K562 (cell line): ENCODE measurements around the gene SLPI. TPM values are rescaled to one million over a fixed set of nuclear protein-coding genes. Genes with fewer than 3 reads are reported as not detected.

Experiments
- BRF2 ChIP-seq: IDR thresholded peaks from 3 replicates; pipeline ENCODE4 v1.6.1; 2011; ENCODE audit warnings: borderline replicate concordance, mild to moderate bottlenecking; ENCODE audit not compliant: insufficient read length, insufficient read depth
- CTCF ChIP-seq, 3 experiments: IDR thresholded peaks in 2 of 3; conservative IDR thresholded peaks in 1 of 3; 2 replicates each; pipeline ENCODE4 v1.5.1; 2011 to 2012; ENCODE audit warnings: low read length in 3 of 3, mild to moderate bottlenecking in 3 of 3, control low read depth in 2 of 3, improper control_type of control experiment in 1 of 3, inconsistent platforms in 1 of 3, low read depth in 1 of 3, mixed read lengths in 1 of 3, moderate library complexity in 1 of 3; ENCODE audit not compliant: insufficient read depth in 2 of 3
- DIDO1 ChIP-seq: fragments of 450-650 bp; IDR thresholded peaks from 2 replicates; pipeline ENCODE4 v1.6.1; 2016; ENCODE audit warnings: low read depth, missing biosample characterization, missing genetic modification characterization
- EGR1 ChIP-seq: fragments of 450-650 bp; conservative IDR thresholded peaks from 2 replicates; pipeline ENCODE4 v1.6.1; 2017; ENCODE audit warnings: mild to moderate bottlenecking
- ETS2 ChIP-seq: IDR thresholded peaks from 2 replicates; pipeline ENCODE4 v1.6.1; 2016; ENCODE audit warnings: borderline replicate concordance, missing genetic modification characterization, mild to moderate bottlenecking, moderate library complexity, missing compliant biosample characterization; ENCODE audit not compliant: poor library complexity, severe bottlenecking
- EZH2 ChIP-seq: IDR thresholded peaks from 2 replicates; pipeline ENCODE4 v1.6.1; 2012; ENCODE audit warnings: low read depth, mild to moderate bottlenecking, inconsistent platforms, low read length, borderline replicate concordance
- HBP1 ChIP-seq: fragments of 450-650 bp; formaldehyde crosslinking; IDR thresholded peaks from 2 replicates; pipeline ENCODE4 v1.4.0; 2022; ENCODE audit warnings: missing genetic modification characterization
- HNRNPLL ChIP-seq: fragments of 200-400 bp; formaldehyde crosslinking; IDR thresholded peaks from 2 replicates; pipeline ENCODE4 v1.6.1; 2017; ENCODE audit warnings: low read length, low read depth, mild to moderate bottlenecking; ENCODE audit not compliant: poor library complexity, severe bottlenecking
- JUND ChIP-seq, 2 experiments: IDR thresholded peaks; 2 replicates in 1 of 2; 3 replicates in 1 of 2; pipeline ENCODE4 v1.6.1; 2011; ENCODE audit warnings: borderline replicate concordance in 2 of 2, low read depth in 2 of 2, low read length in 2 of 2, improper control_type of control experiment in 1 of 2, missing biosample characterization in 1 of 2, missing genetic modification characterization in 1 of 2, missing genetic modification reagents in 1 of 2
- KDM2B ChIP-seq: fragments of 250-450 bp; sonication (Bioruptor Pico); IDR thresholded peaks from 2 replicates; pipeline ENCODE4 v1.8.0; 2021; ENCODE audit warnings: mild to moderate bottlenecking, moderate library complexity
- MAFF ChIP-seq: IDR thresholded peaks from 2 replicates; pipeline ENCODE4 v1.6.1; 2012; ENCODE audit warnings: low read length, improper control_type of control experiment
- MXD1 ChIP-seq: fragments of 250-450 bp; sonication (Bioruptor Pico); IDR thresholded peaks from 2 replicates; pipeline ENCODE4 v1.8.0; 2021; ENCODE audit warnings: borderline replicate concordance, mild to moderate bottlenecking, moderate library complexity; ENCODE audit not compliant: poor library complexity, severe bottlenecking
- NFATC3 ChIP-seq: fragments of 450-650 bp; IDR thresholded peaks from 2 replicates; pipeline ENCODE4 v1.6.1; 2017; ENCODE audit warnings: mild to moderate bottlenecking
- NR2C2 ChIP-seq, 2 experiments: fragments of 200-800 bp in 1 of 2; sonication (Bioruptor generic) in 1 of 2; sonication (generic) in 1 of 2; formaldehyde crosslinking in 1 of 2; IDR thresholded peaks; 2 replicates each; pipeline versions ENCODE4 v1.6.1 to v1.8.0; 2016 to 2022; ENCODE audit warnings: mild to moderate bottlenecking in 1 of 2, missing compliant biosample characterization in 1 of 2, missing genetic modification characterization in 1 of 2, missing genetic modification reagents in 1 of 2
- PHF20 ChIP-seq: fragments of 450-650 bp; IDR thresholded peaks from 2 replicates; pipeline ENCODE4 v1.6.1; 2018; ENCODE audit not compliant: partially characterized antibody
- ZBTB1 ChIP-seq: sonication (generic); formaldehyde crosslinking; IDR thresholded peaks from 2 replicates; pipeline ENCODE4 v1.8.1; 2023; ENCODE audit warnings: missing genetic modification reagents, low read depth, mild to moderate bottlenecking, borderline replicate concordance
- ZNF217 ChIP-seq: sonication (generic); formaldehyde crosslinking; IDR thresholded peaks from 2 replicates; pipeline ENCODE4 v1.8.0; 2022; ENCODE audit warnings: mild to moderate bottlenecking, missing genetic modification reagents
- ZNF586 ChIP-seq: fragments of 450-650 bp; formaldehyde crosslinking; conservative IDR thresholded peaks from 2 replicates; pipeline ENCODE4 v1.4.0; 2020; ENCODE audit warnings: mild to moderate bottlenecking, moderate library complexity
- polyA plus RNA-seq, 8 experiments: library from polyadenylated mRNA; depleted of rRNA in 4 of 8; stranded (reverse) in 5 of 8; unstranded in 3 of 8; fragments of >200 nt; fragmentation: Nextera tagmentation in 2 of 8; fragmentation: Illumina TruSeq in 1 of 8; extraction: Ambion mirVana in 2 of 8; extraction: Trizol in 1 of 8; gene quantifications; 2 replicates each; pipeline versions ENCODE4 v1.2.1 to v1.2.3, GENCODE V29; 2011 to 2014; ENCODE audit warnings: inconsistent platforms in 1 of 8, missing spikeins in 1 of 8
- total RNA-seq, 7 experiments: library from RNA; depleted of rRNA in 6 of 7; stranded (reverse); fragments of >200 nt in 6 of 7; fragmentation: Illumina TruSeq in 2 of 7; extraction: Trizol in 2 of 7; gene quantifications; 2 replicates each; pipeline versions ENCODE4 v1.2.1 to v1.2.3, GENCODE V29; 2011 to 2021; ENCODE audit warnings: low replicate concordance in 1 of 7
- TF ChIP-seq, protein P1 (sequence below): fragments of 250-450 bp; sonication (Bioruptor Pico); IDR thresholded peaks from 2 replicates; pipeline ENCODE4 v1.8.0; 2022; ENCODE audit warnings: inconsistent platforms, mild to moderate bottlenecking, moderate library complexity, borderline replicate concordance

SLPI gene
- total and polyA plus RNA-seq, 9 of the 15 experiments (the other 6 are each of a cell fraction or from before 2014, with no cell fraction given), result 0.78 TPM; not detected in 8

DNA sequence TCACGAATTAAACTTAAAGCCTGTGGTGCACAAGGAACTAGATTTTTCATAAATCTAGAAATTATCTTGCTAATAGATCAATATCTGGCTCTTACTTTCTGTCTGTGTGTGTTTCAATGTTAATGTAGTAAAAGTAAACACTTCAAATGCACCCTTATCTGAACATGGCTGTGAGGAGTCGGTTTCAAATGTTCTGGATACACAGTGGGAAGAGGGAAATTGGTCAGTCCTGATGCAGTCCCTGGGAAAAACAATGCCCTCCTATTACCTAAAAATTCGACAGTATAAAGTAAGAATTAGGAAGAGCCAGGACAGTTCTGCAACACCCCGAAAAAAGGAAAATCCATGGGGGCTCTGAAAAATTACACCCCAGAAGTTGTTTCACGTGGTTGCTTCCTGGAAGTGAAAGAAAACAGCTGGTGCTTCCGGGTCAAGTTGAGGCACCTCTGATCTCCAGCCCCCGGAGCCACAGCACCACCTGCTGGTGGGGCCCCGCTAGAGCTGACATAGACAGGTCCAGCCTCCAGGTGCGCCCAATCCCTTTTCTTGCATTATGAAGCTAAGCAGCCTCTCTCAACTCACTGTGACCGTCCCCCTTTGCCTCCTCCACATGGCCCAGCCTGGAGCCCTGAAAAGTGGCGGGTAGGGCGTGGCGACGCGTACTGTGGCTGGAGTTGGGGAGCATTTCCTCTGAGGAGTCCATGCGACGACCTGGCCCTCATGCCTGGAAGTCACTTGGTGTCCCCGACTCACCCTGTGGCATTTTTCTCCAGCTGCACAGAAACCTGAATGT, 24.9 kb downstream of the SLPI start (continued):
- no peak for TF ChIP-seq ZBTB1 (CRISPR knock-in tag)
- TF ChIP-seq ZNF586 (CRISPR knock-in tag), result no peak
- no peak for TF ChIP-seq ZNF217
- TF ChIP-seq NFATC3, result no peak
- no peak for TF ChIP-seq KDM2B (CRISPR knock-in tag)
- no peak for TF ChIP-seq DIDO1 (tag)
- TF ChIP-seq CTCF (IDR thresholded peaks at IDR 0.05 in 2 of 3, conservative IDR thresholded peaks at IDR 0.05 in 1 of 3; ENCODE audit: insufficient read depth in 2 of 3, low read depth in 1 of 3, low read length in 3 of 3), result peak; percentile 73 to 92 (median 81)
- peak; percentile 82; the same call in 1 of the 2 replicates for TF ChIP-seq NR2C2 (CRISPR knock-in tag; IDR thresholded peaks at IDR 0.05)
- TF ChIP-seq NR2C2 (tag; IDR thresholded peaks at IDR 0.05), result peak; percentile 95
- TF ChIP-seq BRF2, result no peak
- TF ChIP-seq MAFF, result no peak
- TF ChIP-seq PHF20, result peak; percentile 56
- peak; percentile 18; the same call in 1 of the 2 replicates for TF ChIP-seq JUND (IDR thresholded peaks at IDR 0.05; ENCODE audit: borderline replicate concordance, low read depth, low read length)
- TF ChIP-seq JUND (tag; IDR thresholded peaks at IDR 0.05; ENCODE audit: borderline replicate concordance, low read depth, low read length), result no peak
- no peak for TF ChIP-seq MXD1 (CRISPR knock-in tag)
- TF ChIP-seq HNRNPLL, result no peak
- TF ChIP-seq EZH2, result no peak
- no peak for TF ChIP-seq HBP1 (CRISPR knock-in tag)
- TF ChIP-seq, protein P1, sequence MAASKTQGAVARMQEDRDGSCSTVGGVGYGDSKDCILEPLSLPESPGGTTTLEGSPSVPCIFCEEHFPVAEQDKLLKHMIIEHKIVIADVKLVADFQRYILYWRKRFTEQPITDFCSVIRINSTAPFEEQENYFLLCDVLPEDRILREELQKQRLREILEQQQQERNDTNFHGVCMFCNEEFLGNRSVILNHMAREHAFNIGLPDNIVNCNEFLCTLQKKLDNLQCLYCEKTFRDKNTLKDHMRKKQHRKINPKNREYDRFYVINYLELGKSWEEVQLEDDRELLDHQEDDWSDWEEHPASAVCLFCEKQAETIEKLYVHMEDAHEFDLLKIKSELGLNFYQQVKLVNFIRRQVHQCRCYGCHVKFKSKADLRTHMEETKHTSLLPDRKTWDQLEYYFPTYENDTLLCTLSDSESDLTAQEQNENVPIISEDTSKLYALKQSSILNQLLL, result no peak
- TF ChIP-seq ETS2 (tag), result no peak
- TF ChIP-seq EGR1, result no peak
